ENCODE data around the gene ATF4.

Gene ATF4

GRCh38 chr22:39513791-39514190 lies 6.6 kb upstream of the ATF4 start:
- TF ChIP-seq CTCF (IDR thresholded peaks at IDR 0.05; ENCODE audit: extremely low read depth, missing control alignments): no peak

GRCh38 chr22:39514373-39514973 lies 5.9 kb upstream of the ATF4 start:
- peak; percentile 46 for TF ChIP-seq CTCF (IDR thresholded peaks at IDR 0.05; ENCODE audit: extremely low read depth, missing control alignments)
- DNase-seq (ENCODE audit: low spot score): no peak

More at GRCh38 chr22:39513791-39514190, 6.6 kb upstream of the ATF4 start:
- no peak for DNase-seq (ENCODE audit: low spot score)

GRCh38 chr22:39515266-39516050 lies 4.9 kb upstream of the ATF4 start:
- DNase-seq (ENCODE audit: low spot score): no peak
- no peak for TF ChIP-seq CTCF (IDR thresholded peaks at IDR 0.05; ENCODE audit: extremely low read depth, missing control alignments)

GRCh38 chr22:39517470-39517869 lies 2.9 kb upstream of the ATF4 start:
- TF ChIP-seq CTCF (IDR thresholded peaks at IDR 0.05; ENCODE audit: extremely low read depth, missing control alignments): no peak
- no peak for DNase-seq (ENCODE audit: low spot score)

GRCh38 chr22:39518144-39518786 lies 2.1 kb upstream of the ATF4 start:
- no peak for DNase-seq (ENCODE audit: low spot score)
- TF ChIP-seq CTCF (IDR thresholded peaks at IDR 0.05; ENCODE audit: extremely low read depth, missing control alignments): no peak

- DNase-seq (ENCODE audit: low spot score): no peak
- no peak for TF ChIP-seq CTCF (IDR thresholded peaks at IDR 0.05; ENCODE audit: extremely low read depth, missing control alignments)
Measured at GRCh38 chr22:39518996-39519680, 1.2 kb upstream of the ATF4 start.
